GM21786 (cell line): Measurements from ENCODE around the gene KIAA0232.
"Not testable (repeated sequence)": the region's sequence is repeated elsewhere in the genome, so short reads cannot be mapped to it uniquely, and the experiment has no call there.

ENCODE experiments used
- ATAC-seq: cut with Tn5 transposase; IDR thresholded peaks from one replicate; pipeline ENCODE4 v1.9.1; 2021; ENCODE audit not compliant: unreplicated experiment

Gene KIAA0232

DNA sequence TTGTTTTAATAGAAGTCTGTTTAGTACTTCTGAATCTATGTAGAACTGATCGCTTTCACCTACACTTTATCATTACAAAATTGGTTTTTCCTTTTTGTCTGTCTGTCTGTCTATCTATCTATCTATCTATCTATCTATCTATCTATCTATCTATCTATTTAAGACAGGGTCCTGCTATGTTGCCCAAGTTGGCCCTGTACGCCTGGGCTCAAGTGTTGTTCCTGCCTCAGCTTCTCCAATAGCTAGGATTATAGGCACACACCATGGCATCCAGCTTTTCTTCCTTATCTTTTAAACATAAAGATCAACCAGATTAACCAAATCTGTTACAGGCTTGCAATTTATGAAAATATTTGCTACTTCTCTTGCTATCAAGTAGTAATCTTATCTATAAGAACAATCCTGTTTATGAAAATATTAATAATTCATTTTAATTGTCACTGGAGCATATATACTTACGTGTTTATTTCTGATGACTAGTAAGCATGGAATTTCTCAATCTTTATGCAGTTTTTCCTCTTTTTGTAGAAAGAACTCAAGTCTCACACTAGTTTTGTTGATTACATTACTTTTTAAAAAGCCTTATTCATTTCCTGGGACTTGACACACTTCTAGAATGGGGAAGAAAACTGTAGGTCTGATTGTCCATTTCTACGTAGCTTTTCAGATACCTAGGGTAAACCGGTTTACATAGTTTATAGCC, 24.5 kb downstream of the KIAA0232 start:
- ATAC-seq, result no peak

DNA sequence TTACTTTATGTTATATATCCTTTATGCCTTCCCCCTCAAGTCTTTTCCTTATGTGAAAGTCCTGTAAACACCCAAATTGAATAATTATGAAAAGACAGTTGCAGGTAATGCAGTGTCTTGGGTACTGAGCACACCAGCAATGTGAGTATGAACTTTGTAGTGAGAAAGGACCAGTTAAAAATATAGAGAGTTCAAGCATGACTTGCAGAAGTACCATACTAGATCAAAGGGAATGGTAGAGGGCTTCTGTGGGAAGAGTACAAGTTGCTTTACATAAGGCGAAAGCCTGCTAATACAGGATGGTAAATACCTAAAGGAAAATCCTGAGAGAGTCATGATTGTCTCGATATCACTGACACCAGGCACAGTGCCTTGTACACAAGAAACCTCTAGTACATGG, 25.7 kb downstream of the KIAA0232 start:
- ATAC-seq, result no peak

DNA sequence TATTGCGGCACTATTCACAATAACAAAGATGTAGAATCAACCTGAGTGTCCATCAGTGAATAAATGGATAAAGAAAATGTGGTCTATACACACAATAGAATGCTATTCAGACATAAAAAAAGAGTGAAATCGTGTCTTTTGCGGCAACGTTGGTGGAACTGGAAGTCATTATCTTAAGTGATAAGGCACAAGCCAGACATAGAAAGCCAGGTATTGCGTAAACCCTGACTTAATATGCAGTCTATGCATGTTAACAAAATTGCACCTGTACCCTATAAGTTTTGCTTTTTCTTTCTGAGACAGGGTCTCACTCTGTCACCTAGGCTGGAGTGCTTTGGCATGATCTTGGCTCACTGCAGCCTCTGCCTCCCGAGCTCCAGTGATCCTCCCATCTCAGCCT, 28.6 kb downstream of the KIAA0232 start:
- ATAC-seq, result no peak

DNA sequence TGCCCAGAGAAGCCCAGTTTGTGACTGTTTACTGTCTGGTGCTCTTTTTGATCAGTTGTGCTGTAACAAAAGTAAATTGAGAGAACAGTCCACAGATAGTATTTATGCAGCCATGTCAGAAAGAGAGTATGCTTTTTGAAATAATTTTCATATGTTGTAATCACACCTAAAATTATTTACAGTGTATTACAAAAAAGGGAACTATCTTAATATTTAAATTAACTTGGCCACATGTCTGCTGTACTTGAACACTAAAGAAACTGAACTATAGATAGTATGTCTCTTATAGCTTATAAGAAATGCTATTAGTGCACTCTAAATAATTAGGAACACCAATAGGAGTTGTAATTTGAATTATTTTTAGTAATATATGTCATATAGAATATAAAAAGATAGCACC, 30.2 kb downstream of the KIAA0232 start:
- ATAC-seq, result no peak

DNA sequence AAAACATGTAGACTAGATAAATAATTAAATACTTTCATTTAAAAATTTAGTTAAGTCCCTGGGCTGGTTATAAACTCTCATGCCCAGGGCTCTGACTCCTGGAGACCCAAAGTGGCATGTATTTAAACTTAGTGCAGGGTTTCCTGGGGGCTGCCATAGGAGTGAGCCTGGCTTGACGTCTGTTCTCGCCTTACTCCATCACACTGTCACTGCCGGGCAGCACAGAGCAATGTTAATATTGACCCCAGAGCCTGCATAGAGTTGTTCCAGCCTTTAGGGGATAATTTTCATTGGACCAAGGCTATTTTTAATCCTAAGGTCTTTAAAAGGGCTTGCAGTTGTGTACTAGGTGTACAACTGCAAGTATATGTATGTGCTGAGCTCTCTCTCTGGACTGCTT, 31.2 kb downstream of the KIAA0232 start:
- no peak for ATAC-seq

DNA sequence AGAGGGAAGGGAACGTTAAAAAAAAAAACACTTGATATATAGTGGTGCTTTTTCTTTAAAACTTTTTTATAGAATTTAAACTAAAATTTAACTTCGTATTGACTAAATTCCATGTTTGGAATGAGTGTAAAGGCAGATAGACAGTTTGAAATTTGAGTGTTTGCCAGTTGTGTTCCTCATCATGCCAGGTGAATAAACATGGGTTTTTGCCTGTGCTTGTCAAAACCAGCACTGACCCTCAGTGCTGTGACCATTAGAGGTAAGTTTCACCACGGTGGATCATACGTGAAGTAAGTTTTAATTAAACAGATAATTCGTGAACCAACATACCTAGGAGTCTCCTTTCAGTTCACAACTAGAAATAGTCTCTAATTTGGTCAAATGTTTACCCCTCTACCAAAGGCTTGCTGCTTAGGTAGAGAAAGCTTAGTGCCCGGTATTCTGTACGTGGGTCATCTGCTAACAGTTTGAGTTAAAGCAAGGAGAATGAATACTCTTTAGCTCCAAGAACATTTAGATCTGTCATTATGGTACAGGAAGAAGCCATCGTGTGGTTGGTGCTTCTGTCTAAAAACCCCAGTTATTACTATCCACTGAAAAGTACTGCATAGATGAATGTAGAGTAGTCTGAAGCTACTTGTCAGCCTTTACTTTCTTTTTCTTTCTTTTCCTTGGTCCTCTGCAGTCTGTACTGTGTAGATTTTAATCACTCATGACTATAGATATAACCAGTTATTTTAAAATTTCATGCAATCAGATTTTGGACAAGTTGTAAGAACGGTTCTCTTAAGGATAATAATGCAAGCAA, 32.7 kb downstream of the KIAA0232 start:
- no peak for ATAC-seq

DNA sequence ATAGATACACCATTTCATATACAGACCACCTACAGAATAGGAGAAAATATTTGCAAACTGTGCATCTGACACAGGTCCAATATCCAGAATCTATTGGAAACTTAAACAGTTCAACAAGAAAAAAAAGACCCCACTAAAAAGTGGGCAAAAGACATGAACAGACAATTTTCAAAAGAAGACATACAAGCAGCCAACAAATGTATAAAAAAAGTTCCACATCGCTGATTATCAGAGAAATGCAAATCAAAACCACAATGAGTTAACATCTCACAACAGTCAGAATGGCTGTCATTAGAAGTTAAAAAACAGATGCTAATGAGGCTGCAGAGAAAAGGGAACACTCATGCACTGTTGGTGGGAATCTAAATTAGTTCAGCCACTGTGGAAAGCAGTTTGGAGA, 36.8 kb downstream of the KIAA0232 start:
- ATAC-seq, result no peak

DNA sequence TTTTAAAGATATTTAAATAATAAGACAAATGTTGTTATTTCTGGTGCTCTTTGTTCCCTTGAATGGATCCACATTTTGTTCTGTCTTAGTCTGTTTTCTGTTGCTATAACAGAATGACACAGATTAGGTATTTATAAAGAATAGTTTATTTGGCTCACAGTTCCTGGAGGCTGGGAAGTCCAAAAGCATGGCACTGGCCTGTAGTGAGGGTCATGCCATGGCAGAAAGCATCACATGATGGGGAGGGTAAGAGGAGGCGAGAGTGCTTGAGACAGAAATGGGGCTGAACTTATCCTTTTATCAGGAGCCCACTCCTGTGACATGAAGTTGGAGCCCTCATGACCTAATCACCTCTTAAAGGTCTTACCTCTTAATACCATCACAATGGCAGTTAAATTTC, 38.2 kb downstream of the KIAA0232 start:
- no peak for ATAC-seq

DNA sequence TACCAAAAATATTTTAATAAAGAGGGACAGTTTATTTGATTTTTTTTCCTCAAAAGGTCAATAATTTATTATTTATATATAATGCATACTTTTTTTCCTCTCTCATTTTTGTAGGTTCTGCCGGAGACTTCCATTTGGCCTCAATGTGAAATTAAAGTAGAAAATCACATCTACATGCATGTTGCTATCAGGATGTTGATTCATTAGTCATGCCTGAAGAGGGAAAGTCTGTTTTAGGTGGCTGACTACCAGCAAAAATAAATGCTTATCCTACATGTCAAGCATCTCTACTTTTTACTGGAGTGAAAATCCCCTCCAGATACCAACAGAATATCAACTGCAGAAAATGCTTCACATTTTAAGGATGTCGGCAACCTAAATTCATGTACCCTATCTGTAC, 41.5 kb downstream of the KIAA0232 start:
- no peak for ATAC-seq

DNA sequence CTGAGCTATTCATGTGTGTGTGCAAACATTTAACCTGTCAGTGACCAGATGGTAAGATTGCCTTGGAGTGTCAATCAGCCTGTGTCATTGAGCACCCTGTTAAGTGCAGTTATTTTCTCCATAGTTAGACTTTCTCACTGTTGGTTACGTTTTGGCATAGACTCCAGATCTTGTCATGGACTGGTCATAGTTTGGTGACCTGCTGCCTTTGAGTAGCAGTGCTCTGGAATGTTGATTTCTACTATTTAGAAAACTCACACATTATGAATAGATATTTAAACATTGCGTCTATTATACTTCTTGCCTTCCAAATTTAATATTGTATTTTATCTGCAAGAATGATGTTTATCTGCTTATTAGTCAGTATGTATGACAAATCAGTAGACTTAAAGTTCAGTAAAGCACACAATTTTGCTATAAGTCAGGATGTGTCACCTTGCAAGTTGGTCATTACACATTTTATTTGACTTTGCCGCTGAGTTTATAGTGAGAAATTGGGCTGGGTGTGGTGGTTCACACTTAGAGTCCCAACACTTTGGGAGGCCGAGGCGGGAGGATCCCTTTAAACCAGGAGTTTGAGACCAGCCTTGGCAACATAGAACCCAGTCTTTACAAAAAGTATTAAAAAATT, 42.4 kb downstream of the KIAA0232 start:
- ATAC-seq, result no peak

DNA sequence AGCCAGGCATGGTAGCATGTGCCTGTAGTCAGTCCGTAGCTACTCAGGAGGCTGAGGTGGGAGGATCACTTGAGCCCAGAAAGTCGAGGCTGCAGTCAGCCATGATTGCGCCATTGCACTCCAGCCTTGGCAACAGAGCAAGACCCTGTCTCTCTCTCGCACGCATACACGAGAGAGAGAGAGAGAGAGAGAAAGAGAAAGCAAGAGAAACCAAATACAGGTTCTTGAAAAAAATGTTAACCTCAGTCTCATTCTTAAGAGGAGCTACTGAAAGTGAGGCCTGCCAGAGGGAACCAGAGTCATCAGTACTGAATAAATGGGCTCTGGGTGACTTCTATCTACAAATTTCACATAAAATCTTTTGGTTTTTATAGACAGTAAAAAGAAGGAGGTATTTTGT, 42.9 kb downstream of the KIAA0232 start:
- no peak for ATAC-seq

DNA sequence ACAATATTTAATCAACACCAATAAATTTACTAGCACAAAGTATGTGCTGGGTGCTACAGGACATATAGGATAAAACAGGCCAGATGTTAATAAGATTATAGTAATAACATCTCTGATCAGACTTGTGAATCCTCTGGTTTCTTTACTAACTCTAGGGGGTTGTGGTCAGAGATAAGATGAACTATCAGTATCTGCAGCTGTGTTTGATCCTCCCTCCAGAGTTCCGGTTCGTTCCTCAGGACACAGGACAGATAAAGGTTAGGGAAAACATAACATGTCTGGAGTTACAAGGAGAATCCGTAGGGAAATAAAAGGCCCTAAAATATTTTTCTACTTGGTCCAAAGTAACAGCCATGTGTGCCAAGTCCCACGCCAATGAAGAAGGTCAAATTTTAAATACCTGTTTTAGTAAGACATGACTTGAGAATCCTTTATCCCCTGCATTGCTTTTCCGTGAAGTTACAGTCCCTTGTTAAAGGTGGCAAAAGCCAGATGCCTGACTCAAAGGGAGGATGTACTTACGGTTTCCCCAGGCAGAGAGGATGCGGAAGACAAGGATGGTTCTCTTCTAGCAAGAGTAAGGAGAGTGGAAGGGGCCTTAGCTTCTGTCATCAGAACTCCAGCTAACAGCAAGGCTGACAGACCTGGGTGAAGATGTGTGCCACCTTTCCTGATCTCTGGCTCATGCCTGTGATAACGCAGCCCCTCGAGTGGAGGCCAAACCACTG, 44.4 kb downstream of the KIAA0232 start:
- no peak for ATAC-seq

DNA sequence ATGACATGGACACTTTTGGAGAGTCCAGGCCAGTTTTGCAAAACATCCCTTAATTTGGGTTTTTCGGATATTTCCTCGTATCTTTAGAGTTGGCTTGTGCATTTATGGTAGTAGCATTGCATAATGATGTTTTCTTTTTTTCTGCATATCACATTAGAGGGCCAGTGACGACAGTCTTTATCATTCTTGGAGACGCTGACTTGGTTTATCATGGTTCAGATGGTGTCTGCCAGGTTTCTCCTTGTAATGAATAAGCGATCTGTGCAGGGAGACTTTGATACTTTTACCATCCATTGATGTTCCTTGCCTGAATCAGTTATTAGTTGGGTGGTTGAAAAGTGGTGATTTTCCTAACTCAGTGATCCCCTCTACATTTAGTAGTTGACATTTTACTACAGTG, 46.6 kb downstream of the KIAA0232 start:
- ATAC-seq, result no peak

DNA sequence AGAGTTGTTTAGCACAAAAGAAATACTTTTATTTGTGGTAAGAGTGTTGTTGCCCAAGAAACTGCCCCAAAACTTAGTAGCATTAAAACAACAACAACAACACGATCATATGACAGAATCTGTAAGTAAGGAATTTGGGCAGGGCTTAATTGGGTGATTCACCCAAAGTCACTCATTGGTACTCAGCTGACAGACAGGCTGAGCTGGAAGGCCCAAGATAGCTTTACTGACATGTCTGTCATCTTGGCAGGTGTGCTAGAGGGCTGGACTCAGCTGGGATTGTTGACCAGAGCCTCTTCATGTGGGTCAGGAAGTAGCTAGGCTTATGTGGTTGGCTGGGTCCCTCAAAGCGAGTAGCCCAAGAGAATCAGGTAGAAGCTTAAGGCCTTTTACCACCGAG, 52.3 kb downstream of the KIAA0232 start:
- ATAC-seq, result no peak

DNA sequence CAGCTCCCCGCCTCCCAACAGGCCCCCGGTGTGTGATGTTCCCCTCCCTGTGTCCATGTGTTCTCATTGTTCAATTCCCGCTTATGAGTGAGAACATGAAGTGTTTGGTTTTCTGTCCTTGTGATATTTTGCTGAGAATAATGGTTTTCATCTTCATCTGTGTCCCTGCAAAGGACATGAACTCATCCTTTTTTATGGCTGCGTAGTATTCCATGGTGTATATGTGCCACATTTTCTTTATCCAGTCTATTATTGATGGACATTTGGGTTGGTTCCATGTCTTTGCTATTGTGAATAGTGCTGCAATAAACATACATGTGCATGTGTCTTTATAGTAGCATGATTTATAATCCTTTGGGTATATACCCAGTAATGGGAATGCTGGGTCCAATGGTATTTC, 53.1 kb downstream of the KIAA0232 start:
- not testable (repeated sequence) for ATAC-seq

DNA sequence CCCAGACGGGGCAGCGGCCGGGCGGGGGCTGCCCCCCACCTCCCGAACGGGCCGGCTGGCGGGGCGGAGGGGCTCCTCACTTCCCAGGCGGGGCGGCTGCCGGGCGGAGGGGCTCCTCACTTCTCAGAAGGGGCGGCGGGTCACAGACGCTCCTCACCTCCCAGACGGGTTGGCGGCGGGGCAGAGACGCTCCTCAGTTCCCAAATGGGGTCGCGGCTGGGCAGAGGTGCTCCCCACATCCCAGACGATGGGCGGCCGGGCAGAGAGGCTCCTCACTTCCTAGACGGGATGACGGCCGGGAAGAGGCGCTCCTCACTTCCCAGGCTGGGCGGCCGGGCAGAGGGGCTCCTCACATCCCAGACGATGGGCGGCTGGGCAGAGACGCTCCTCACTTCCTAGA, 54.6 kb downstream of the KIAA0232 start:
- not testable (repeated sequence) for ATAC-seq

DNA sequence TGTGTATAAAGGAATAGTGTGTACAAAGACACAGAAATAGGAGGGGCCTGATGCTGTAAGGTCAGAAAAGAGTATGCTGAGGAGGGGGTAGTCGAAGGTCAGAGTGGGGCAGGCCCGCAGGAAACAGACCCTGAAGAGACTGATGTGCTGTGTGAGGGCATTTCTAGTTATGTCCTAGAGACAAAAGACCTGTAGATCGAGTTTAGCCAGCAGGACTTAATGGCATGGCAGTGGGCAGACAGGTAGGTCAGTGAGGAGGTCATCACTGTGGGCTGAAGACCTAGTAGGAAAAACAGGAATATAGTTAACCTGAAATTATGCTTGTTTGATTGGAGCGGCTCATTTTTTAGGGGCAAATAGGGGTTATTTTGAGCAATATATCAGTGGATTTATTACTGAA, 57.1 kb downstream of the KIAA0232 start:
- ATAC-seq, result no peak

DNA sequence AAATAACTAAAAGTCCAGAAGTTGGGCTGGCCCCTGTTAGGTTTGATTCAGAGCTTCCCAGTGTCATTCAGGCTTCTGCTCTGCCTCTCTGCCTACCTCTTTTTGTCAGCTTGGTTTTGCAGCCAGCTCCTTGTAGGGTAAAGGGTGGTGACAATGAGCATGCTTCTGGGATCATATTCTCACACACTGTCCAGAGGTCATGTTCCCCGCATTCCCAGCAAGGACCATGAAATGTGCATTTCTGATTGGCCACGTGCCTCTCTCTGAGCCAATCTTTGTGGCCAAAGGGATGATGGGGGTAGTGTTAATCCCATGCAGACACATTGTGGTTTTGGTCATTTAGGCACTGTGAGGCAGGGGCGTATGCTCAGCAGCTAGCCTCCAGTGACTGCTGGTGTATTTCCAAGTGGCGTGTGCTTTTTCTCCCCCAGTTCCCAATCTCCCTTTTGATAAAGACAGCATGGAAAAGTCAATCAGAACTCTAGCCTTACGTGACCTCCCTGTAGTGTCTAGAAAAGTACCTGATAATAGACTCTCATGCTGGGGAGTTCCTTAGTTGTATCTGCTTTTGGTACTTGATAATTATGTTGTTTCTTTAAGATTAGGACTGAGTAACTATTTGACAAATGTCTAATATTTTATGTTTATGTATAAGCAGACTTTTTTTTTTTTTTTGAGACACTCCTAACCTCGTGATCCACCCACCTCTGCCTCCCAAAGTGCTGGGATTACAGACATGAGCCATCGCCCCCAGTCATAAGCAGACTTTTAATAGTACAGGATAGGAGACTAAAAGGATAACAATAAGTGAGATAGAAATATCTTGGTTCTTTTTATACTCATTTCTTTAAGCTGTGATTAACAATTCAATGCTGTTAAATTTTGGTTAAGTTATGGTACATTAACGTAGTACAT, 57.8 kb downstream of the KIAA0232 start:
- ATAC-seq, result no peak

DNA sequence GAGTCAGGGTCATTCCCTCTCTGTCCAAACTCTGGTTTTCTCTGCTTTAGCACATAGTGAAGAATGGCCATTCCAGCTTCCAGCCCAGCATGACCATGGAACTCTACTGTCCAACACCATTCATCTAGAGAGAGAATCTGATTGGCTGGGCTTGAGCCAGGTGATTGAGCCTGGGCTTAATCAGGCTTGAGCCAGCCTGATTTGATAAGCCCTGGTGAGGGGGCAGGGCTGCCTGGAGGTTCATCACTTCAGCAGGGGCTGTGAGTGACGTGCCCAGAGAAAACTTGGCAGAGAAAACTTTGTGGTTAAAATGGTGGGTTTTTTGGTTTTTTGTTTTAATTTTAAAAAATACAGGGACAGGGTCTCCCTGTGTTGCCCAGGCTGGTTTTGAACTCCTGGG, 62.5 kb downstream of the KIAA0232 start:
- no peak for ATAC-seq

DNA sequence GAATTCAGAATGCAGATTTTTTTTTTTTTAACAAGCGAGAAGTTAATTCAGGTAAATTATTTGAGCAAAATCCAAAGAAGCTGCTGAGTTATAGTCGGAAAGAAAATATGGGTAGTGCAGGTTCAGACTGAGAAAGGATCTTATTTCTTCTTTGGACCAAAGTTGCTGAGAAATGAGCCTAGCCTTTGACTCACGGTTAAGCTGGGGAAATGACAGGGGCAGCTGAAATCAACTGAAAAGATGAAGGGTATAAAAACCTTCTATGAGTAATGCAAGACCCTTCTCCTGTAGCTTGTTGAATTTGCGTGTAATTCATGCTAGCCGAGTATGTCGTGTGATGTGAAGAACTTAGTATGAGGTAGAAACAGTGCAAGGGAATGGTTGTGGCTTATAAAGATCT, 63.0 kb downstream of the KIAA0232 start:
- no peak for ATAC-seq
